Duodenal mucosa (tissue), 2 donors: ENCODE measurements around the gene IMMP2L.

Experiments used
- H3K27ac ChIP-seq: one replicate; pipeline ENCODE4 v1.7.0; 2013; ENCODE audit warnings: low read depth, low read length
- H3K27me3 ChIP-seq, 2 donors: one replicate each; pipeline ENCODE4 v1.7.0; 2013; ENCODE audit warnings: low read length in 2 of 2, control low read depth in 1 of 2; ENCODE audit not compliant: insufficient read depth in 2 of 2, control insufficient read depth in 1 of 2
- H3K36me3 ChIP-seq, 2 donors: one replicate each; pipeline ENCODE4 v1.7.0; 2013; ENCODE audit warnings: low read length in 2 of 2, control low read depth in 1 of 2; ENCODE audit not compliant: insufficient read depth in 2 of 2, control insufficient read depth in 1 of 2
- H3K4me1 ChIP-seq, 2 donors: one replicate each; pipeline ENCODE4 v1.7.0; 2013; ENCODE audit warnings: low read length in 2 of 2, control low read depth in 1 of 2; ENCODE audit not compliant: insufficient read depth in 2 of 2, control insufficient read depth in 1 of 2
- H3K4me3 ChIP-seq, 2 donors: one replicate each; pipeline ENCODE4 v1.7.0; 2013; ENCODE audit warnings: low read length in 2 of 2, low read depth in 1 of 2
- H3K9ac ChIP-seq, 2 donors: one replicate each; pipeline ENCODE4 v1.7.0; 2013; ENCODE audit warnings: low read length in 2 of 2, low read depth in 1 of 2
- H3K9me3 ChIP-seq, 2 donors: one replicate each; pipeline ENCODE4 v1.7.0; 2013; ENCODE audit warnings: low read length in 2 of 2, control low read depth in 1 of 2; ENCODE audit not compliant: control insufficient read depth in 1 of 2

Gene IMMP2L

GRCh38 chr7:110786328-110786965 is 775.8 kb downstream of the IMMP2L start:
- Histone ChIP-seq H3K27ac (no peak overlapping the region), H3K36me3 (no peaks in the 10 kb centered on the region), H3K9ac (no peak overlapping the region), H3K27me3 (no peaks in the 10 kb centered on the region), H3K4me3 (no peak overlapping the region), H3K4me1 (no peaks in the 10 kb centered on the region), H3K9me3 (no peaks in the 10 kb centered on the region)

GRCh38 chr7:110784749-110785148 is 777.5 kb downstream of the IMMP2L start:
- Histone ChIP-seq H3K4me1 (no peaks in the 10 kb centered on the region), H3K9ac (no peak overlapping the region), H3K27me3 (no peaks in the 10 kb centered on the region), H3K36me3 (no peaks in the 10 kb centered on the region), H3K27ac (no peak overlapping the region), H3K4me3 (no peak overlapping the region), H3K9me3 (no peaks in the 10 kb centered on the region)

- no peaks in the 10 kb centered on the region for H3K9me3 ChIP-seq
- no peak overlapping the region for H3K4me3 ChIP-seq
- H3K27ac ChIP-seq, result no peak overlapping the region
- no peaks in the 10 kb centered on the region for H3K27me3 ChIP-seq
- no peak overlapping the region for H3K9ac ChIP-seq
- H3K36me3 ChIP-seq, result no peaks in the 10 kb centered on the region
- H3K4me1 ChIP-seq, result no peaks in the 10 kb centered on the region
Measured at GRCh38 chr7:110780712-110781111, 781.6 kb downstream of the IMMP2L start.

GRCh38 chr7:110779339-110779738 is 783.0 kb downstream of the IMMP2L start:
- Histone ChIP-seq H3K4me3 (no peak overlapping the region), H3K9ac (no peak overlapping the region), H3K36me3 (no peaks in the 10 kb centered on the region), H3K4me1 (no peaks in the 10 kb centered on the region), H3K27me3 (no peaks in the 10 kb centered on the region), H3K9me3 (no peaks in the 10 kb centered on the region), H3K27ac (no peak overlapping the region)

GRCh38 chr7:110775046-110775445 is 787.2 kb downstream of the IMMP2L start:
- H3K9ac ChIP-seq, result no peak overlapping the region
- no peaks in the 10 kb centered on the region for H3K9me3 ChIP-seq
- H3K36me3 ChIP-seq, result no peaks in the 10 kb centered on the region
- no peaks in the 10 kb centered on the region for H3K27me3 ChIP-seq
- H3K27ac ChIP-seq, result no peak overlapping the region
- no peaks in the 10 kb centered on the region for H3K4me1 ChIP-seq
- no peak overlapping the region for H3K4me3 ChIP-seq

GRCh38 chr7:110774071-110774470 is 788.2 kb downstream of the IMMP2L start:
- Histone ChIP-seq H3K4me1 (no peaks in the 10 kb centered on the region), H3K36me3 (no peaks in the 10 kb centered on the region), H3K9ac (no peak overlapping the region), H3K27ac (no peak overlapping the region), H3K9me3 (no peaks in the 10 kb centered on the region), H3K4me3 (no peak overlapping the region), H3K27me3 (no peaks in the 10 kb centered on the region)

GRCh38 chr7:110772615-110773014 is 789.7 kb downstream of the IMMP2L start:
- no peaks in the 10 kb centered on the region for H3K9me3 ChIP-seq
- H3K27ac ChIP-seq, result no peak overlapping the region
- H3K4me1 ChIP-seq, result no peaks in the 10 kb centered on the region
- no peak overlapping the region for H3K4me3 ChIP-seq
- H3K27me3 ChIP-seq, result no peaks in the 10 kb centered on the region
- H3K36me3 ChIP-seq, result no peaks in the 10 kb centered on the region
- H3K9ac ChIP-seq, result no peak overlapping the region

- Histone ChIP-seq H3K27ac (no peak overlapping the region), H3K9ac (no peak overlapping the region), H3K27me3 (no peaks in the 10 kb centered on the region), H3K4me1 (peaks cover 0 to 6% of the 10 kb centered on the region in 2 donors), H3K36me3 (no peaks in the 10 kb centered on the region), H3K9me3 (no peaks in the 10 kb centered on the region), H3K4me3 (no peak overlapping the region)
Measured at GRCh38 chr7:110771717-110772116, 790.6 kb downstream of the IMMP2L start.

- H3K27ac ChIP-seq, result no peak overlapping the region
- no peak overlapping the region for H3K9ac ChIP-seq
- H3K27me3 ChIP-seq, result no peaks in the 10 kb centered on the region
- no peaks in the 10 kb centered on the region for H3K36me3 ChIP-seq
- no peak overlapping the region for H3K4me3 ChIP-seq
- no peaks in the 10 kb centered on the region for H3K9me3 ChIP-seq
- peaks cover 0 to 10% of the 10 kb centered on the region in 2 donors for H3K4me1 ChIP-seq
Measured at GRCh38 chr7:110767550-110768110, 794.7 kb downstream of the IMMP2L start.

- Histone ChIP-seq H3K9me3 (no peaks in the 10 kb centered on the region), H3K4me1 (peaks cover 0 to 13% of the 10 kb centered on the region in 2 donors), H3K9ac (no peak overlapping the region), H3K4me3 (no peak overlapping the region), H3K27ac (no peak overlapping the region), H3K27me3 (no peaks in the 10 kb centered on the region), H3K36me3 (no peaks in the 10 kb centered on the region)
Measured at GRCh38 chr7:110766864-110767263, 795.4 kb downstream of the IMMP2L start.
